ENCODE measurements around the gene FTO. TPM values are rescaled to one million over a fixed set of nuclear protein-coding genes. Genes with fewer than 3 reads are reported as not detected.

The FTO gene
- polyA plus RNA-seq, 3 donors = 16.8 to 51.0 (median 37.7) TPM

DNA sequence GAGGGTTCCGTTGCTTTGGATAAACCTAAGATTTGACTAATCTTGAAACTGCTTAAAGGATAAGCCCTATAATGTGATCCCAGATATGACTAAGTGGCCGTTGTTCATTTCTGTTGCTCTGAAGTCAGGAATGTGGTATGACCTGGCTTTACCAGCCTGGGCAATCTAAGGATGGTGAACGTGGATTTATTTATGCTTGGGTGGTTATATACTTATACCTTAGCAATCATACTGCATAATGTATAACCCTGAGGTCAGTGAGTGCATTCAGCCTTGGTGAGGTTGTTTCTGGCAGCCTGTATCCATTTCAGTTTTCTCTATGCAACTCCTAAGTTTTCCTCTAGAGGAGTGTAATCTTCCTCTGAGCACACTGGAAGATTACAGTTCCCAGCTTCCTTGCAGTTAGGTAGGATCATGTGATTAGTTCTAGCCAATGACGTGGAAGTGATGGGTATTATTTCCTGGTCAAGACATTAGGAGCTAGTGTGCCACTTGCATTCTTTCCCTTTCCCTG, 41.9 kb downstream of the FTO start:
- H3K27ac ChIP-seq (ENCODE audit: low read depth in 1 of 2, low read length in 2 of 2) = no peak overlapping the region
- peaks cover 4% of the 10 kb centered on the region for H3K79me2 ChIP-seq (ENCODE audit: insufficient read depth, low read length)
- 100% methylated on average over 1 of the region's 4 CpGs for WGBS (ENCODE audit: insufficient coverage)
- H3K36me3 ChIP-seq (replicated peaks in 1 of 2; ENCODE audit: control insufficient read depth in 1 of 2, insufficient read depth in 2 of 2, low read length in 2 of 2) = no peaks in the 10 kb centered on the region
- DNase-seq = no peak
- H3K27me3 ChIP-seq (ENCODE audit: control insufficient read depth in 2 of 2, insufficient read depth in 2 of 2, low read length in 2 of 2) = no peaks in the 10 kb centered on the region
- peaks cover 0 to 5% of the 10 kb centered on the region in 2 donors for H3K4me1 ChIP-seq (ENCODE audit: control insufficient read depth in 1 of 2, insufficient read depth in 2 of 2, low read length in 2 of 2)
- H3K9ac ChIP-seq (ENCODE audit: insufficient read depth, low read length, poor library complexity, severe bottlenecking) = no peak overlapping the region
- H3K27me3 Mint-ChIP-seq (ENCODE audit: low read depth in 3 of 3) = no peaks in the 10 kb centered on the region
- H3K4me3 Mint-ChIP-seq = no peak overlapping the region
- TF ChIP-seq, protein P1, sequence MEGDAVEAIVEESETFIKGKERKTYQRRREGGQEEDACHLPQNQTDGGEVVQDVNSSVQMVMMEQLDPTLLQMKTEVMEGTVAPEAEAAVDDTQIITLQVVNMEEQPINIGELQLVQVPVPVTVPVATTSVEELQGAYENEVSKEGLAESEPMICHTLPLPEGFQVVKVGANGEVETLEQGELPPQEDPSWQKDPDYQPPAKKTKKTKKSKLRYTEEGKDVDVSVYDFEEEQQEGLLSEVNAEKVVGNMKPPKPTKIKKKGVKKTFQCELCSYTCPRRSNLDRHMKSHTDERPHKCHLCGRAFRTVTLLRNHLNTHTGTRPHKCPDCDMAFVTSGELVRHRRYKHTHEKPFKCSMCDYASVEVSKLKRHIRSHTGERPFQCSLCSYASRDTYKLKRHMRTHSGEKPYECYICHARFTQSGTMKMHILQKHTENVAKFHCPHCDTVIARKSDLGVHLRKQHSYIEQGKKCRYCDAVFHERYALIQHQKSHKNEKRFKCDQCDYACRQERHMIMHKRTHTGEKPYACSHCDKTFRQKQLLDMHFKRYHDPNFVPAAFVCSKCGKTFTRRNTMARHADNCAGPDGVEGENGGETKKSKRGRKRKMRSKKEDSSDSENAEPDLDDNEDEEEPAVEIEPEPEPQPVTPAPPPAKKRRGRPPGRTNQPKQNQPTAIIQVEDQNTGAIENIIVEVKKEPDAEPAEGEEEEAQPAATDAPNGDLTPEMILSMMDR (IDR thresholded peaks at IDR 0.05) = no peak
- intact Hi-C loops (cut with micrococcal nuclease) = no loop called here
- H3K36me3 Mint-ChIP-seq = no peaks in the 10 kb centered on the region
- H3K27ac Mint-ChIP-seq = no peak overlapping the region
- peaks cover 0 to 3% (median 0%) of the 10 kb centered on the region in 7 donors for H3K9me3 Mint-ChIP-seq
- no peak overlapping the region for H2AFZ ChIP-seq (ENCODE audit: insufficient read depth, low read depth, low read length, poor library complexity, severe bottlenecking)
- no peaks in the 10 kb centered on the region for H3K9me3 ChIP-seq (replicated peaks in 1 of 2; ENCODE audit: control insufficient read depth in 1 of 2, insufficient read depth in 1 of 2, low read length in 2 of 2)
- no peak overlapping the region for H3K4me2 ChIP-seq (replicated peaks; ENCODE audit: extremely low read depth, low read length, poor library complexity, severe bottlenecking)
- no peak overlapping the region for H3K4me3 ChIP-seq (replicated peaks in 1 of 3; ENCODE audit: low read depth in 2 of 3, low read length in 3 of 3)
- peaks cover 10% of the 10 kb centered on the region for H4K20me1 ChIP-seq (ENCODE audit: insufficient read depth, low read length)
- H3K4me1 Mint-ChIP-seq = peaks cover 20% of the 10 kb centered on the region

DNA sequence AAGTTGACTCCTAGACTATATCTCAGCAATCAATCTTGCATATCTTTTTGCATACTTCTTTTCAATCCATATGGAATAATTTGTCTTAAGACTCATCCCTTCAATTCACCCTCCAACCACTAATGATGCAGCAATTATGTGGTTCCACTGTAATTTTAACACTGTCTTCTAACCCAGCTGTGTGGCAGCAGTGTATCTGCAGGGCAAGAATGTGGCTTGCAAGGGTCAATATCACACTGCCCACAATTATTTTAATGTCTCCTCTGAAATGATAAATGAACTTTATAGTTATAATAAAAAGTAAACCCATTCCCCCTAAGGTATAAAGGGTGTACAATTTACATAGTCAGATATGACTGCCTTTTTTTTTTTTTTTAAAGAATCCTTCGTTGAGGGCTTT, 48.6 kb downstream of the FTO start:
- H2AFZ ChIP-seq (ENCODE audit: insufficient read depth, low read depth, low read length, poor library complexity, severe bottlenecking) = no peak overlapping the region
- no peak overlapping the region for H3K4me3 Mint-ChIP-seq
- no peaks in the 10 kb centered on the region for H3K36me3 Mint-ChIP-seq
- H3K36me3 ChIP-seq (replicated peaks in 1 of 2; ENCODE audit: control insufficient read depth in 1 of 2, insufficient read depth in 2 of 2, low read length in 2 of 2) = no peaks in the 10 kb centered on the region
- TF ChIP-seq, protein P1 (IDR thresholded peaks at IDR 0.05) = no peak
- H3K9me3 ChIP-seq (replicated peaks in 1 of 2; ENCODE audit: control insufficient read depth in 1 of 2, insufficient read depth in 1 of 2, low read length in 2 of 2) = no peaks in the 10 kb centered on the region
- no peaks in the 10 kb centered on the region for H3K4me1 ChIP-seq (ENCODE audit: control insufficient read depth in 1 of 2, insufficient read depth in 2 of 2, low read length in 2 of 2)
- H3K27ac Mint-ChIP-seq = no peak overlapping the region
- no peaks in the 10 kb centered on the region for H3K27me3 ChIP-seq (ENCODE audit: control insufficient read depth in 2 of 2, insufficient read depth in 2 of 2, low read length in 2 of 2)
- no peak for DNase-seq
- H3K9ac ChIP-seq (ENCODE audit: insufficient read depth, low read length, poor library complexity, severe bottlenecking) = no peak overlapping the region
- intact Hi-C loops (cut with micrococcal nuclease) = no loop called here
- H3K4me2 ChIP-seq (replicated peaks; ENCODE audit: extremely low read depth, low read length, poor library complexity, severe bottlenecking) = no peak overlapping the region
- H3K4me1 Mint-ChIP-seq = peaks cover 15% of the 10 kb centered on the region
- H3K27ac ChIP-seq (ENCODE audit: low read depth in 1 of 2, low read length in 2 of 2) = no peak overlapping the region
- H4K20me1 ChIP-seq (ENCODE audit: insufficient read depth, low read length) = no peaks in the 10 kb centered on the region
- peaks cover 5% of the 10 kb centered on the region for H3K79me2 ChIP-seq (ENCODE audit: insufficient read depth, low read length)
- peaks cover 0 to 3% (median 0%) of the 10 kb centered on the region in 7 donors for H3K9me3 Mint-ChIP-seq
- H3K4me3 ChIP-seq (replicated peaks in 1 of 3; ENCODE audit: low read depth in 2 of 3, low read length in 3 of 3) = no peak overlapping the region
- no CpG with 5 or more reads among the region's 1 CpG for WGBS (ENCODE audit: insufficient coverage)
- H3K27me3 Mint-ChIP-seq (ENCODE audit: low read depth in 3 of 3) = no peaks in the 10 kb centered on the region

All from CD14-positive monocyte (primary cell).